Measurements from ENCODE around the gene CENPV. TPM values are rescaled to one million over a fixed set of nuclear protein-coding genes. Genes with fewer than 3 reads are reported as not detected.

The CENPV gene
- total and polyA plus RNA-seq, 10 donors = 5.1 to 24.5 (median 10.8) TPM

GRCh38 chr17:16294560-16294959, 58.7 kb downstream of the CENPV start:
- H3K36me3 ChIP-seq = peaks cover 0 to under 1% (median 0%) of the 10 kb centered on the region in 6 donors
- no peaks in the 10 kb centered on the region for H3K27me3 ChIP-seq (replicated peaks in 1 of 7)
- peaks cover 0 to 14% (median 7%) of the 10 kb centered on the region in 6 donors for H3K4me1 ChIP-seq
- no peak overlapping the region for H3K4me3 ChIP-seq
- H3K9me3 ChIP-seq = no peaks in the 10 kb centered on the region
- WGBS, 5 donors = 89 to 98% (median 93%) methylated on average over 2 of the region's 2 CpGs
- intact Hi-C loops (cut with DNase I; ENCODE audit: low total_unique reads) = no loop called here
- TF ChIP-seq CTCF (IDR thresholded peaks at IDR 0.05 in 8 of 11, conservative IDR thresholded peaks at IDR 0.05 in 3 of 11) (no peak), POLR2A (IDR thresholded peaks at IDR 0.05) (no peak), POLR2AphosphoS5 (IDR thresholded peaks at IDR 0.05) (no peak)
- H3K27ac ChIP-seq = no peak overlapping the region
- DNase-seq = no peak

DNA sequence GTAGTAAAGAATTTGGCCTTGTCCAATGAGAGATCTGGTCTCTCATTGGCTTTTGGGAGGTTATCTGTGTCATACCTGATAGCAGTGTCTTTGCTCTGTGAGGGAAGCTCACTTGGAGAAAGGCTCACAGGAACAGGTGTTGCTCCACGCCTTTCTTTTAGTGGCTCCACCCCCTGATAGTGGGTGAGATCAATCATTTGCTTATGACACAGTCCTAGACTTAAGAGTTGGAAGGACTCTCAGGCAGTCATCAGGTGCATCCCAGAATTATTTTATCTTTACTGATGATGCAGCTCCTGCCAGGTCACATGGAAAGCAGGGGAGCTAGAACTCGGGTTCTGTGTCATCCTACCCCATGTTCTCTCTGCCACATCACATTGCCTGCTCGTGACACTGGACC, 59.3 kb downstream of the CENPV start:
- no peaks in the 10 kb centered on the region for H3K36me3 ChIP-seq
- no peaks in the 10 kb centered on the region for H3K27me3 ChIP-seq (replicated peaks in 1 of 7)
- intact Hi-C loops (cut with DNase I; ENCODE audit: low total_unique reads) = no loop called here
- H3K27ac ChIP-seq = no peak overlapping the region
- no peak for TF ChIP-seq POLR2AphosphoS5 (IDR thresholded peaks at IDR 0.05)
- no peak for TF ChIP-seq POLR2A (IDR thresholded peaks at IDR 0.05)
- no peak for TF ChIP-seq CTCF (IDR thresholded peaks at IDR 0.05 in 8 of 11, conservative IDR thresholded peaks at IDR 0.05 in 3 of 11)
- 90 to 96% (median 92%) methylated on average over 3 of the region's 3 CpGs for WGBS, 5 donors
- no peak overlapping the region for H3K4me3 ChIP-seq
- peaks cover 0 to 20% (median 12%) of the 10 kb centered on the region in 6 donors for H3K4me1 ChIP-seq
- H3K9me3 ChIP-seq = no peaks in the 10 kb centered on the region
- DNase-seq = no peak

Other genes starting within 250 kb of the CENPV start
- 100 to 1,000 TPM; 128 to 250 (median 152) TPM for gene NCOR1, start 137.9 kb downstream of the CENPV start, total RNA-seq
- gene NCOR1, start 137.9 kb downstream of the CENPV start, polyA plus RNA-seq = 10 to 100 TPM; 28.4 to 76.1 (median 37.2) TPM
- 10 to 100 TPM; 36.4 to 81.9 (median 67.9) TPM for gene PIGL, start 136.3 kb downstream of the CENPV start, total RNA-seq
- gene PIGL, start 136.3 kb downstream of the CENPV start, polyA plus RNA-seq = 10 to 100 TPM; 14.5 to 22.3 (median 17.1) TPM
- gene UBB, start 27.6 kb upstream of the CENPV start, total RNA-seq = 1,000 to 10,000 TPM in 5 of 7 donors, 100 to 1,000 TPM in 2; 822 to 1,795 (median 1,121) TPM
- gene UBB, start 27.6 kb upstream of the CENPV start, polyA plus RNA-seq = 100 to 1,000 TPM; 697 to 951 (median 938) TPM
- gene TRPV2, start 62.1 kb upstream of the CENPV start, total RNA-seq = 10 to 100 TPM; 44.8 to 85.7 (median 50.2) TPM
- gene TRPV2, start 62.1 kb upstream of the CENPV start, polyA plus RNA-seq = 10 to 100 TPM; 37.0 to 61.3 (median 55.0) TPM
- 10 to 100 TPM; 12.1 to 26.4 (median 22.3) TPM for gene LRRC75A, start 138.7 kb upstream of the CENPV start, total RNA-seq
- gene LRRC75A, start 138.7 kb upstream of the CENPV start, polyA plus RNA-seq = 10 to 100 TPM in 1 of 3 donors, 1 to 10 TPM in 2; 4.2 to 10.5 (median 4.8) TPM
- gene ZNF287, start 215.7 kb upstream of the CENPV start, total RNA-seq = 10 to 100 TPM in 2 of 7 donors, 1 to 10 TPM in 5; 7.2 to 12.2 (median 9.1) TPM
- gene ZNF287, start 215.7 kb upstream of the CENPV start, polyA plus RNA-seq = 10 to 100 TPM in 1 of 3 donors, 1 to 10 TPM in 2; 5.1 to 10.7 (median 5.9) TPM